ENCODE data around the gene DARS1.

DARS1 gene

GRCh38 chr2:135975702-135976101 lies 9.7 kb downstream of the DARS1 start:
- no peak for TF ChIP-seq ZNF677 (tag by site-specific recombination; IDR thresholded peaks at IDR 0.05)
- TF ChIP-seq ZNF585B (tag by site-specific recombination; IDR thresholded peaks at IDR 0.05), result no peak
- no peak for TF ChIP-seq ELK4 (IDR thresholded peaks at IDR 0.05; ENCODE audit: borderline replicate concordance, low read depth, low read length)
- no peak for TF ChIP-seq ZNF37A (tag by site-specific recombination; IDR thresholded peaks at IDR 0.05)
- no peak for TF ChIP-seq GLIS2 (tag by site-specific recombination; IDR thresholded peaks at IDR 0.05)
- TF ChIP-seq ZNF654 (tag by site-specific recombination; IDR thresholded peaks at IDR 0.05; ENCODE audit: low read depth), result no peak
- TF ChIP-seq KLF7 (tag by site-specific recombination; IDR thresholded peaks at IDR 0.05; ENCODE audit: borderline replicate concordance), result no peak
- no peak for TF ChIP-seq ZNF292 (tag by site-specific recombination; IDR thresholded peaks at IDR 0.05; ENCODE audit: borderline replicate concordance, low read depth)
- TF ChIP-seq PATZ1 (tag by site-specific recombination; IDR thresholded peaks at IDR 0.05), result no peak
- H3K4me1 ChIP-seq (ENCODE audit: control insufficient read depth, insufficient read depth, low read length), result no peaks in the 10 kb centered on the region
- H3K27ac ChIP-seq (ENCODE audit: extremely low read depth, low read depth, low read length), result no peak overlapping the region
- POLR2A ChIA-PET, result interaction anchor here (1.4 kb wide), 1 partner anchor 9 kb away, joined by 3 read pairs; no protein-coding TSS in a partner anchor
- no peak overlapping the region for H3K4me3 ChIP-seq (ENCODE audit: low read depth, low read length)
- H3K9me3 ChIP-seq (ENCODE audit: control insufficient read depth, insufficient read depth, low read depth, low read length), result no peaks in the 10 kb centered on the region
- CTCF ChIA-PET, result interaction anchor here (1.6 kb wide), 1 partner anchor 62 kb away, joined by 6 read pairs; no protein-coding TSS in a partner anchor
- H3K36me3 ChIP-seq (ENCODE audit: control insufficient read depth in 2 of 2, insufficient read depth in 1 of 2, low read length in 2 of 2), result peaks cover 42 to 88% of the 10 kb centered on the region in 2 experiments

DNA sequence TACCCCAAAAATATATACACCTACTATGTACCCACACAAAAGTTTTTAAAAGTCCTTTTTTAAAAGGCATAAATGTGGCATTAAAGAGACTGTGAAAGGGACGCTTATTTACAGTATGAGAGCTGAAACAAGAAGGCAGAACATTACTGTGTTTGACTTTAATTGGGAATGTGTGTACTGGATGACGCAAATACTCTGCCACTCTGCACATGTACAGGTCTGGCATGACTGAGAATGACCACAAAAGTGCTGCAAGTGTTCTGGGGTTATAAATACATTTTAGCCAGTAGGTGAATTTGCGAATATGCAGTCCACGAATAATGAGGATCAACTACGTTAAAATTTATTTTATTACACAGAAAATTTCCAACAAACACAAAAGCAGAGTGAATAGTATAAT lies 11.4 kb downstream of the DARS1 start:
- CTCF ChIA-PET, result no interaction called here
- peaks cover 44 to 76% of the 10 kb centered on the region in 2 experiments for H3K36me3 ChIP-seq (ENCODE audit: control insufficient read depth in 2 of 2, insufficient read depth in 1 of 2, low read length in 2 of 2)

More for the DNA sequence above, 11.4 kb downstream of the DARS1 start:
- H3K4me3 ChIP-seq (ENCODE audit: low read depth, low read length), result no peak overlapping the region
- no peak overlapping the region for H3K27ac ChIP-seq (ENCODE audit: extremely low read depth, low read depth, low read length)
- no peaks in the 10 kb centered on the region for H3K4me1 ChIP-seq (ENCODE audit: control insufficient read depth, insufficient read depth, low read length)
- no peaks in the 10 kb centered on the region for H3K9me3 ChIP-seq (ENCODE audit: control insufficient read depth, insufficient read depth, low read depth, low read length)
- no peak for TF ChIP-seq REPIN1 (tag by site-specific recombination; IDR thresholded peaks at IDR 0.05; ENCODE audit: low read depth)
- TF ChIP-seq ZFHX2 (tag by site-specific recombination; conservative IDR thresholded peaks at IDR 0.05), result no peak
- TF ChIP-seq KLF17 (tag by site-specific recombination; IDR thresholded peaks at IDR 0.05), result no peak
- no peak for TF ChIP-seq ZNF521 (tag by site-specific recombination; IDR thresholded peaks at IDR 0.05)
- TF ChIP-seq ZNF660 (tag by site-specific recombination; IDR thresholded peaks at IDR 0.05), result no peak
- TF ChIP-seq YY1 (tag by site-specific recombination; IDR thresholded peaks at IDR 0.05), result no peak
- no peak for TF ChIP-seq ZNF670 (tag by site-specific recombination; IDR thresholded peaks at IDR 0.05; ENCODE audit: low read depth)
- TF ChIP-seq ZNF701 (tag by site-specific recombination; IDR thresholded peaks at IDR 0.05), result no peak
- TF ChIP-seq ATF2 (tag by site-specific recombination; IDR thresholded peaks at IDR 0.05; ENCODE audit: low read depth), result no peak
- no peak for TF ChIP-seq ZNF221 (tag by site-specific recombination; IDR thresholded peaks at IDR 0.05; ENCODE audit: borderline replicate concordance)
- TF ChIP-seq ZEB2 (tag by site-specific recombination; IDR thresholded peaks at IDR 0.05), result no peak
- no peak for TF ChIP-seq ZNF530 (tag by site-specific recombination; IDR thresholded peaks at IDR 0.05; ENCODE audit: low read depth)
- TF ChIP-seq, protein P1, sequence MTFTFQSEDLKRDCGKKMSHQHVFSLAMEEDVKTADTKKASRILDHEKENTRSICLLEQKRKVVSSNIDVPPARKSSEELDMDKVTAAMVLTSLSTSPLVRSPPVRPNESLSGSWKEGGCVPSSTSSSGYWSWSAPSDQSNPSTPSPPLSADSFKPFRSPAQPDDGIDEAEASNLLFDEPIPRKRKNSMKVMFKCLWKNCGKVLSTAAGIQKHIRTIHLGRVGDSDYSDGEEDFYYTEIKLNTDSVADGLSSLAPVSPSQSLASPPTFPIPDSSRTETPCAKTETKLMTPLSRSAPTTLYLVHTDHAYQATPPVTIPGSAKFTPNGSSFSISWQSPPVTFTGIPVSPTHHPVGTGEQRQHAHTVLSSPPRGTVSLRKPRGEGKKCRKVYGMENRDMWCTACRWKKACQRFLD (tag by site-specific recombination; IDR thresholded peaks at IDR 0.05), result no peak
- no peak for TF ChIP-seq ZNF16 (tag by site-specific recombination; IDR thresholded peaks at IDR 0.05; ENCODE audit: low read depth)
- POLR2A ChIA-PET, result no interaction called here

All from HEK293 (cell line).